ENCODE measurements around the gene ITPR3. TPM values are rescaled to one million over a fixed set of nuclear protein-coding genes. Genes with fewer than 3 reads are reported as not detected.

Gene ITPR3
- total RNA-seq, 1 donor from 2014 or later = 74.7 TPM

- H3K4me3 ChIP-seq = no peak overlapping the region
- ATAC-seq (no peak), DNase-seq (peak; percentile 25)
- peaks cover 5% of the 10 kb centered on the region for H3K4me1 ChIP-seq
- peaks cover 9% of the 10 kb centered on the region for H3K36me3 ChIP-seq
- no peaks in the 10 kb centered on the region for H3K9me3 ChIP-seq
- intact Hi-C loops (cut with DNase I) = no loop called here
- no peaks in the 10 kb centered on the region for H3K27me3 ChIP-seq (ENCODE audit: low read depth)
- TF ChIP-seq CTCF (IDR thresholded peaks at IDR 0.05) = no peak
- no peak overlapping the region for H3K27ac ChIP-seq
Measured at GRCh38 chr6:33728438-33728837, 107.3 kb downstream of the ITPR3 start.

GRCh38 chr6:33729059-33729458, 107.9 kb downstream of the ITPR3 start:
- no peak overlapping the region for H3K4me3 ChIP-seq
- H3K4me1 ChIP-seq = peaks cover under 1% of the 10 kb centered on the region
- no peak overlapping the region for H3K27ac ChIP-seq
- peak; percentile 13 for DNase-seq
- H3K36me3 ChIP-seq = peaks cover 10% of the 10 kb centered on the region
- ATAC-seq = no peak
- TF ChIP-seq CTCF (IDR thresholded peaks at IDR 0.05) = no peak
- intact Hi-C loops (cut with DNase I) = no loop called here
- no peaks in the 10 kb centered on the region for H3K27me3 ChIP-seq (ENCODE audit: low read depth)
- no peaks in the 10 kb centered on the region for H3K9me3 ChIP-seq

- ATAC-seq (no peak), DNase-seq (peak; percentile 32)
- no peaks in the 10 kb centered on the region for H3K4me1 ChIP-seq
- no peaks in the 10 kb centered on the region for H3K9me3 ChIP-seq
- no peak overlapping the region for H3K27ac ChIP-seq
- no peaks in the 10 kb centered on the region for H3K27me3 ChIP-seq (ENCODE audit: low read depth)
- intact Hi-C loops (cut with DNase I) = no loop called here
- no peak for TF ChIP-seq CTCF (IDR thresholded peaks at IDR 0.05)
- H3K36me3 ChIP-seq = peaks cover 7% of the 10 kb centered on the region
- H3K4me3 ChIP-seq = no peak overlapping the region
Measured at GRCh38 chr6:33730611-33731010, 109.5 kb downstream of the ITPR3 start.

- no peak overlapping the region for H3K4me3 ChIP-seq
- peaks cover 6% of the 10 kb centered on the region for H3K36me3 ChIP-seq
- TF ChIP-seq CTCF (IDR thresholded peaks at IDR 0.05) = no peak
- no peaks in the 10 kb centered on the region for H3K27me3 ChIP-seq (ENCODE audit: low read depth)
- DNase-seq = peak; percentile 19
- no peak overlapping the region for H3K27ac ChIP-seq
- intact Hi-C loops (cut with DNase I) = no loop called here
- H3K9me3 ChIP-seq = no peaks in the 10 kb centered on the region
- ATAC-seq = no peak
- H3K4me1 ChIP-seq = no peaks in the 10 kb centered on the region
Measured at GRCh38 chr6:33731035-33731434, 109.9 kb downstream of the ITPR3 start.

- DNase-seq (peak; percentile 38), ATAC-seq (no peak)
- Histone ChIP-seq H3K4me1 (no peaks in the 10 kb centered on the region), H3K27ac (no peak overlapping the region), H3K9me3 (no peaks in the 10 kb centered on the region), H3K36me3 (peaks cover 6% of the 10 kb centered on the region), H3K4me3 (no peak overlapping the region), H3K27me3 (ENCODE audit: low read depth) (no peaks in the 10 kb centered on the region)
- TF ChIP-seq CTCF (IDR thresholded peaks at IDR 0.05) = no peak
- intact Hi-C loops (cut with DNase I) = no loop called here
Measured at GRCh38 chr6:33731751-33732282, 110.7 kb downstream of the ITPR3 start.

- H3K9me3 ChIP-seq = no peaks in the 10 kb centered on the region
- H3K27ac ChIP-seq = no peak overlapping the region
- no peak overlapping the region for H3K4me3 ChIP-seq
- H3K36me3 ChIP-seq = peaks cover 6% of the 10 kb centered on the region
- intact Hi-C loops (cut with DNase I) = no loop called here
- ATAC-seq (no peak), DNase-seq (no peak)
- H3K27me3 ChIP-seq (ENCODE audit: low read depth) = no peaks in the 10 kb centered on the region
- no peak for TF ChIP-seq CTCF (IDR thresholded peaks at IDR 0.05)
- no peaks in the 10 kb centered on the region for H3K4me1 ChIP-seq
Measured at GRCh38 chr6:33732385-33732784, 111.3 kb downstream of the ITPR3 start.

Data from lower lobe of right lung (tissue), 2 donors.